Measurements from ENCODE around the gene PYY. TPM values are rescaled to one million over a fixed set of nuclear protein-coding genes. Genes with fewer than 3 reads are reported as not detected.

Gene PYY
- total RNA-seq, 1 experiment from 2014 or later = not detected

GRCh38 chr17:43956222-43956621, 2.5 kb upstream of the PYY start:
- no TSS peak for BruUV-seq (replicated peaks)
- no peaks in the 10 kb centered on the region for H3K36me3 Mint-ChIP-seq (ENCODE audit: insufficient read depth, unreplicated experiment)
- CTCF ChIA-PET = no interaction called here

GRCh38 chr17:43952724-43953666, 745 bp downstream of the PYY start:
- intact Hi-C loops (cut with micrococcal nuclease; ENCODE audit: unreplicated experiment) = no loop called here
- CTCF ChIA-PET = interaction anchor here (1.3 kb wide), 1 partner anchor 9 kb away, joined by 4 read pairs; no protein-coding TSS in a partner anchor

More at GRCh38 chr17:43956222-43956621, 2.5 kb upstream of the PYY start:
- intact Hi-C loops (cut with micrococcal nuclease; ENCODE audit: unreplicated experiment) = no loop called here
- Mint-ChIP-seq H3K4me3 (ENCODE audit: low read depth, unreplicated experiment) (no peak overlapping the region), H3K9me3 (ENCODE audit: low read depth, unreplicated experiment) (no peaks in the 10 kb centered on the region), H3K27me3 (ENCODE audit: unreplicated experiment) (peaks cover 59% of the 10 kb centered on the region), H3K4me1 (ENCODE audit: low read depth, unreplicated experiment) (peaks cover 9% of the 10 kb centered on the region), H3K27ac (ENCODE audit: unreplicated experiment) (no peak overlapping the region)
- TF ChIP-seq, protein P1, sequence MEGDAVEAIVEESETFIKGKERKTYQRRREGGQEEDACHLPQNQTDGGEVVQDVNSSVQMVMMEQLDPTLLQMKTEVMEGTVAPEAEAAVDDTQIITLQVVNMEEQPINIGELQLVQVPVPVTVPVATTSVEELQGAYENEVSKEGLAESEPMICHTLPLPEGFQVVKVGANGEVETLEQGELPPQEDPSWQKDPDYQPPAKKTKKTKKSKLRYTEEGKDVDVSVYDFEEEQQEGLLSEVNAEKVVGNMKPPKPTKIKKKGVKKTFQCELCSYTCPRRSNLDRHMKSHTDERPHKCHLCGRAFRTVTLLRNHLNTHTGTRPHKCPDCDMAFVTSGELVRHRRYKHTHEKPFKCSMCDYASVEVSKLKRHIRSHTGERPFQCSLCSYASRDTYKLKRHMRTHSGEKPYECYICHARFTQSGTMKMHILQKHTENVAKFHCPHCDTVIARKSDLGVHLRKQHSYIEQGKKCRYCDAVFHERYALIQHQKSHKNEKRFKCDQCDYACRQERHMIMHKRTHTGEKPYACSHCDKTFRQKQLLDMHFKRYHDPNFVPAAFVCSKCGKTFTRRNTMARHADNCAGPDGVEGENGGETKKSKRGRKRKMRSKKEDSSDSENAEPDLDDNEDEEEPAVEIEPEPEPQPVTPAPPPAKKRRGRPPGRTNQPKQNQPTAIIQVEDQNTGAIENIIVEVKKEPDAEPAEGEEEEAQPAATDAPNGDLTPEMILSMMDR (IDR thresholded peaks at IDR 0.05; ENCODE audit: unreplicated experiment) = no peak
- no peak for DNase-seq

DNA sequence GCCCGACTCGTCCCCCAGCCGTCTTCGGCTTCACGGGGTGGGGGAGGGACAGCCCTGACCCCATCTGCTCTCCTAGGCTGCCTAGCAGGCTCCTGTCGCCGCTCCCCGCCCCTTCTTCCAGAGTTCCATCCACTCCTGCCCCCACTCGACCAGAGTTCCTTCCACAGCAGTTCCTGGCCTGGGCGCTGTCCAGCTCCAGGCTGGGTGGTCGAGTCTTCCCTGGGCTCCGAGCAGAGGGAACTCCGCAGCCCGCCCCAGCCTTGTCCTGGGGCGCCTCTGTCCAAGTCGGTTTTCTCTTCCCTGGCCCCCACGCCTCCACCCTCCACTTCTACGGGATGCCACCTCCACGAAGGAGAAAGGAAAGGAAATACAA, 1.4 kb downstream of the PYY start:
- Mint-ChIP-seq H3K4me1 (ENCODE audit: low read depth, unreplicated experiment) (peaks cover 9% of the 10 kb centered on the region), H3K27ac (ENCODE audit: unreplicated experiment) (no peak overlapping the region), H3K4me3 (ENCODE audit: low read depth, unreplicated experiment) (peak overlapping the region; percentile 33), H3K27me3 (ENCODE audit: unreplicated experiment) (peaks cover 80% of the 10 kb centered on the region), H3K36me3 (ENCODE audit: insufficient read depth, unreplicated experiment) (no peaks in the 10 kb centered on the region), H3K9me3 (ENCODE audit: low read depth, unreplicated experiment) (no peaks in the 10 kb centered on the region)
- TF ChIP-seq, protein P1 (IDR thresholded peaks at IDR 0.05; ENCODE audit: unreplicated experiment) = no peak
- no TSS peak for BruUV-seq (replicated peaks)
- DNase-seq = no peak
- CTCF ChIA-PET = no interaction called here
- intact Hi-C loops (cut with micrococcal nuclease; ENCODE audit: unreplicated experiment) = no loop called here

More at GRCh38 chr17:43952724-43953666, 745 bp downstream of the PYY start:
- Mint-ChIP-seq H3K9me3 (ENCODE audit: low read depth, unreplicated experiment) (no peaks in the 10 kb centered on the region), H3K27ac (ENCODE audit: unreplicated experiment) (no peak overlapping the region), H3K4me1 (ENCODE audit: low read depth, unreplicated experiment) (peaks cover 9% of the 10 kb centered on the region), H3K36me3 (ENCODE audit: insufficient read depth, unreplicated experiment) (no peaks in the 10 kb centered on the region), H3K4me3 (ENCODE audit: low read depth, unreplicated experiment) (peak overlapping the region; percentile 33), H3K27me3 (ENCODE audit: unreplicated experiment) (peaks cover 80% of the 10 kb centered on the region)
- TF ChIP-seq, protein P1 (IDR thresholded peaks at IDR 0.05; ENCODE audit: unreplicated experiment) = no peak
- DNase-seq = no peak
- BruUV-seq (replicated peaks) = no TSS peak

DNA sequence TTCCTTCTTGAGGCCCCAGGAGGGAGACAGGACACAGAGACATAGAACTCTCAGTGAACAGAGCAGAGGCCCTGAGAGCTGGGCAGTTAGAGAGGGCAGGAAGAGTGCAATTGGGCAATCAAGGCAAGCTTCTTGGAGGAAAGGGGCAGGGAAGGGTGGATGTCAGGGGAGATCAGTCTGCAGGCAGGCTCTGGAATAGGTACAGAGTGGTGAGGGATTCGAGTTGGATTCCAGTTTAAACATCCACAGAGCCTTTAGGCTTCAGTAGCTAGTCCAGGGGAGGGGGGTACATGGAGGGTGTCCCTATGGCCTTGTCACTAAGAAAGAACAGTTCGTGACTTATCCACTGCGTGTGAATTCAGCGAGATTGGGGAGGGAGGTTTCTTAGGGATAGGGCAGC, 2.0 kb downstream of the PYY start:
- Mint-ChIP-seq H3K9me3 (ENCODE audit: low read depth, unreplicated experiment) (no peaks in the 10 kb centered on the region), H3K36me3 (ENCODE audit: insufficient read depth, unreplicated experiment) (no peaks in the 10 kb centered on the region), H3K4me1 (ENCODE audit: low read depth, unreplicated experiment) (peaks cover 9% of the 10 kb centered on the region), H3K4me3 (ENCODE audit: low read depth, unreplicated experiment) (no peak overlapping the region), H3K27me3 (ENCODE audit: unreplicated experiment) (peaks cover 80% of the 10 kb centered on the region), H3K27ac (ENCODE audit: unreplicated experiment) (no peak overlapping the region)
- TF ChIP-seq, protein P1 (IDR thresholded peaks at IDR 0.05; ENCODE audit: unreplicated experiment) = no peak
- DNase-seq = no peak
- BruUV-seq (replicated peaks) = no TSS peak
- CTCF ChIA-PET = no interaction called here
- intact Hi-C loops (cut with micrococcal nuclease; ENCODE audit: unreplicated experiment) = no loop called here
